Measurements from ENCODE around the gene SYNGAP1. TPM values are rescaled to one million over a fixed set of nuclear protein-coding genes. Genes with fewer than 3 reads are reported as not detected.
A peak's percentile ranks its signal among the peaks of the same experiment; 100 is the strongest.

SYNGAP1 gene
- total RNA-seq, 1 donor from 2014 or later: 14.1 TPM

DNA sequence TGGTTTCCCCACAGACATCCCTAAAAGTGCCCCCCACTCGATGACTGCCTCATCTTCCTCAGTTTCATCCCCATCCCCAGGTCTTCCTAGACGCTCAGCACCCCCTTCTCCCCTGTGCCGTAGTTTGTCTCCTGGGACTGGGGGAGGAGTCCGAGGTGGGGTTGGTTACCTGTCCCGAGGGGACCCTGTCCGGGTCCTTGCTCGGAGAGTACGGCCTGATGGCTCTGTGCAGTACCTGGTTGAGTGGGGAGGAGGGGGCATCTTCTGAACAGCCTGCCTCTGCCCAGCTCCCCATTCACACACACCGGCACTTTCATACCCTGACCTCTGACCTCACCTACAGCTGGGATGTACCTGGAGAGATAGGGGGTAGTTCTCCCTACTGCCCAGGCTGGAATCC, 4.0 kb upstream of the SYNGAP1 start:
- peaks cover 8% of the 10 kb centered on the region for H3K27me3 Mint-ChIP-seq (ENCODE audit: insufficient read depth, low read depth)
- TF ChIP-seq EZH2 (IDR thresholded peaks at IDR 0.05) (no peak), EZH2phosphoT487 (IDR thresholded peaks at IDR 0.05) (no peak)
- TF ChIP-seq, protein P1, sequence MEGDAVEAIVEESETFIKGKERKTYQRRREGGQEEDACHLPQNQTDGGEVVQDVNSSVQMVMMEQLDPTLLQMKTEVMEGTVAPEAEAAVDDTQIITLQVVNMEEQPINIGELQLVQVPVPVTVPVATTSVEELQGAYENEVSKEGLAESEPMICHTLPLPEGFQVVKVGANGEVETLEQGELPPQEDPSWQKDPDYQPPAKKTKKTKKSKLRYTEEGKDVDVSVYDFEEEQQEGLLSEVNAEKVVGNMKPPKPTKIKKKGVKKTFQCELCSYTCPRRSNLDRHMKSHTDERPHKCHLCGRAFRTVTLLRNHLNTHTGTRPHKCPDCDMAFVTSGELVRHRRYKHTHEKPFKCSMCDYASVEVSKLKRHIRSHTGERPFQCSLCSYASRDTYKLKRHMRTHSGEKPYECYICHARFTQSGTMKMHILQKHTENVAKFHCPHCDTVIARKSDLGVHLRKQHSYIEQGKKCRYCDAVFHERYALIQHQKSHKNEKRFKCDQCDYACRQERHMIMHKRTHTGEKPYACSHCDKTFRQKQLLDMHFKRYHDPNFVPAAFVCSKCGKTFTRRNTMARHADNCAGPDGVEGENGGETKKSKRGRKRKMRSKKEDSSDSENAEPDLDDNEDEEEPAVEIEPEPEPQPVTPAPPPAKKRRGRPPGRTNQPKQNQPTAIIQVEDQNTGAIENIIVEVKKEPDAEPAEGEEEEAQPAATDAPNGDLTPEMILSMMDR (IDR thresholded peaks at IDR 0.05): no peak
- no peak overlapping the region for H2AFZ ChIP-seq (replicated peaks)
- no peaks in the 10 kb centered on the region for H3K36me3 ChIP-seq
- H3K27me3 ChIP-seq: no peaks in the 10 kb centered on the region
- no peak overlapping the region for H3K27ac Mint-ChIP-seq
- peaks cover 57% of the 10 kb centered on the region for H3K4me1 Mint-ChIP-seq
- peak overlapping the region; percentile 62 for H3K4me3 Mint-ChIP-seq
- H3K9ac ChIP-seq: no peak overlapping the region
- DNase-seq (ENCODE audit: low spot score): no peak
- H3F3A ChIP-seq (ENCODE audit: low read depth): peaks cover 61% of the 10 kb centered on the region
- H3K79me2 ChIP-seq (ENCODE audit: low read depth): peaks cover 59% of the 10 kb centered on the region
- H4K20me1 ChIP-seq (ENCODE audit: low read depth): peaks cover 27% of the 10 kb centered on the region
- H3K9me3 Mint-ChIP-seq: no peaks in the 10 kb centered on the region
- H3K36me3 Mint-ChIP-seq: peaks cover 24% of the 10 kb centered on the region
- no peaks in the 10 kb centered on the region for H3K9me3 ChIP-seq (ENCODE audit: low read depth)
- no peak overlapping the region for H3K27ac ChIP-seq
- H3K4me2 ChIP-seq: peak overlapping the region; percentile 88
- peaks cover 28% of the 10 kb centered on the region for H3K4me1 ChIP-seq
- H3K4me3 ChIP-seq: peak overlapping the region; percentile 84

DNA sequence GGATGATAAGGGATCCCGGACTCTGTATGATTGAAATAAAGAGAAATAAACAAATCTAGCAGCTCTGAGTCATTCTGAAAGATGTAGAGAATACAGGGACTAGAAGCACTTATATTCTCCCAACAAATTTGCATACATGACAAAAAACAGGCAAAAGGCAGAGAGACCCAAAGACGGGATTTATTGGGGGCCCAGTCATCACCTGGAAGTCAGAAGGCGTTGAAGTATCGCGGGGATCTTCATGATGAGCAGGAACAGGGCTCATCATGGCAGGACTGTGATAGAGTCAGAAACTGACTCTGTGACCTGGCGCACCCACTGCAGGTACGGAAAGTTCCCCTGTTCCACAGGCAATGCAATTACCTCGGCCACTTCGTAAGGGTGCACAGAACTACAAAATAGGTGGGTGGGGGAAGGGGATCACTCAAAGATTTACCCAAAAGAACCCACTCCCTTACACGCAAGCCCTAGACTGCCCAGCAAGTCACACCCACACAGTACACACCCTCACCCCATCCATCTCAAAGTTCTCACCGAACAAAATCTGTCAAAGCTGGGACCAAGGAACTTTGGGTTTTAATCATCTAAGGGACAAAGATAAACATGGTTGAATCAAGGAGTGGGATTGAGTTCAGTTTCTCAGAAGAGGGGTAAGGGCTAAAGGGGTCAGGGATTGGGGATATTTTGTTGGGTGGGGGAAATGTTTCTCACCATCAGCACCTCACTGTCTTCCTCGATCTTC, 3.3 kb upstream of the SYNGAP1 start:
- Mint-ChIP-seq H3K4me1 (peaks cover 61% of the 10 kb centered on the region), H3K27ac (peak overlapping the region; percentile 27), H3K36me3 (peaks cover 22% of the 10 kb centered on the region), H3K9me3 (no peaks in the 10 kb centered on the region), H3K4me3 (peak overlapping the region; percentile 96), H3K27me3 (ENCODE audit: insufficient read depth, low read depth) (peaks cover 5% of the 10 kb centered on the region)
- Histone ChIP-seq H3K4me3 (peak overlapping the region; percentile 84), H3K4me2 (peak overlapping the region; percentile 88), H4K20me1 (ENCODE audit: low read depth) (peaks cover 27% of the 10 kb centered on the region), H3K9me3 (ENCODE audit: low read depth) (no peaks in the 10 kb centered on the region), H2AFZ (replicated peaks) (no peak overlapping the region), H3K36me3 (no peaks in the 10 kb centered on the region), H3K27ac (no peak overlapping the region), H3K27me3 (no peaks in the 10 kb centered on the region), H3K79me2 (ENCODE audit: low read depth) (peaks cover 60% of the 10 kb centered on the region), H3K9ac (peak overlapping the region; percentile 67), H3F3A (ENCODE audit: low read depth) (peaks cover 56% of the 10 kb centered on the region), H3K4me1 (peaks cover 32% of the 10 kb centered on the region)
- no peak for DNase-seq (ENCODE audit: low spot score)
- no peak for TF ChIP-seq EZH2 (IDR thresholded peaks at IDR 0.05)

DNA sequence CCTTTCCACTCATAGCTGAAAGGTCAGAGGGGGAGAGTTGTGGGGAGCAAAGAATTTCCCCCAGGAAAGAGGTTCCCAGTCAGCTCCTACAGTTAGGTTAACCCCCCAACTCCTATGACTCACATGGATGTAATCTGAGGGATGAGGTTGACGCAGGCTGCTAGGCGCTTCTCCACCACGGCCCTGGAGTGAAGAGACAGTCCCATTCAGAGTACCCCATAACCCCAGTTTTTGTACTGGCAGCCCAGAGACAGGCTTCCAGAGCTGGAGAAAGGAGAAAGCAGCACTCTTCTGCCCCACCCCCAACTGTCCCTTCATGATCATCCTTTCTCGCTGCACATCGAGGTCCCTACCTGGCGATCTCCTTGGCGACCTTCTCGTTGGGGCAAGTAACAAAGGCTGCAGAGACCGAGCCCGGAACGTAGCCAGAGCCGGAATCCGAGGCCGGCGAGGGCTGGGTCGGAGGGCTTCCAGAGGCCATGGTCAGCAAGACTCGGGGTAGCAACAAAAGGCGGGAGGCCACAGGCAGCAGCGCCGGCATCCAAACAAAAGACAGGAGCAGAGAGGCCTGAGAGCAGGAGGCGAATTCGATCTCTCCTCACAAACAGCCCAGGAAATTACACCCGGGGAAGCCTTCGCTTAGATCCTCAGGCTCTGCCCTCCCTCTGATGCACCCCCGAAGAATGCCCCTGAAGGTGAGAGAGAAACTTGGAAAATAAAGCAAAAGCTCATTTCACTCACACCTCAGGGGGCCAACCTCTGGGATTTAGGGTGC, 2.5 kb upstream of the SYNGAP1 start:
- Histone ChIP-seq H3F3A (ENCODE audit: low read depth) (peaks cover 49% of the 10 kb centered on the region), H3K9me3 (ENCODE audit: low read depth) (no peaks in the 10 kb centered on the region), H2AFZ (replicated peaks) (peak overlapping the region; percentile 70), H3K79me2 (ENCODE audit: low read depth) (peaks cover 60% of the 10 kb centered on the region), H4K20me1 (ENCODE audit: low read depth) (peaks cover 26% of the 10 kb centered on the region), H3K9ac (peak overlapping the region; percentile 67), H3K4me3 (peak overlapping the region; percentile 84), H3K27ac (peak overlapping the region; percentile 81), H3K4me2 (peak overlapping the region; percentile 88), H3K36me3 (no peaks in the 10 kb centered on the region), H3K4me1 (peaks cover 33% of the 10 kb centered on the region), H3K27me3 (no peaks in the 10 kb centered on the region)
- Mint-ChIP-seq H3K36me3 (peaks cover 20% of the 10 kb centered on the region), H3K4me3 (peak overlapping the region; percentile 96), H3K9me3 (no peaks in the 10 kb centered on the region), H3K27ac (peak overlapping the region; percentile 80), H3K27me3 (ENCODE audit: insufficient read depth, low read depth) (peaks cover 4% of the 10 kb centered on the region), H3K4me1 (peaks cover 64% of the 10 kb centered on the region)
- TF ChIP-seq EZH2 (IDR thresholded peaks at IDR 0.05) (no peak), EZH2phosphoT487 (IDR thresholded peaks at IDR 0.05) (no peak)
- TF ChIP-seq, protein P1 (IDR thresholded peaks at IDR 0.05): no peak
- DNase-seq (ENCODE audit: low spot score): peak; percentile 72
